ENCODE results near the gene ZMAT5. TPM values are rescaled to one million over a fixed set of nuclear protein-coding genes. Genes with fewer than 3 reads are reported as not detected.
A peak's percentile ranks its signal among the peaks of the same experiment; 100 is the strongest.

The ZMAT5 gene
- total and polyA plus RNA-seq, 2 of the 13 experiments (the other 11 are each of a cell fraction or from before 2014, with no cell fraction given): 20.7 to 27.8 TPM

GRCh38 chr22:29799217-29799680 is 32.4 kb upstream of the ZMAT5 start (continued):
- TF ChIP-seq RARG (CRISPR knock-in tag; IDR thresholded peaks at IDR 0.05; ENCODE audit: low read depth): no peak
- TF ChIP-seq WIZ (CRISPR knock-in tag; IDR thresholded peaks at IDR 0.05): no peak
- TF ChIP-seq KDM5A (IDR thresholded peaks at IDR 0.05; ENCODE audit: borderline replicate concordance, low read length): no peak
- TF ChIP-seq AGO1 (IDR thresholded peaks at IDR 0.05; ENCODE audit: low read depth, low read length, poor library complexity, severe bottlenecking): no peak
- no peak for TF ChIP-seq KLF13 (CRISPR knock-in tag; IDR thresholded peaks at IDR 0.05)
- TF ChIP-seq CTCF (CRISPR knock-in tag; IDR thresholded peaks at IDR 0.05): 0 out of 2 replicates have a peak, but pooled peaks have one; percentile 26
- no peak for TF ChIP-seq ZNF318 (CRISPR knock-in tag; IDR thresholded peaks at IDR 0.05)
- TF ChIP-seq ZNF549 (CRISPR knock-in tag; IDR thresholded peaks at IDR 0.05): no peak
- no peak for TF ChIP-seq TIGD3 (CRISPR knock-in tag; IDR thresholded peaks at IDR 0.05; ENCODE audit: borderline replicate concordance)
- peak; percentile 27; the same call in 1 of the 2 replicates for TF ChIP-seq GATA4 (IDR thresholded peaks at IDR 0.05; ENCODE audit: borderline replicate concordance, low read depth)
- TF ChIP-seq PRDM10 (CRISPR knock-in tag; IDR thresholded peaks at IDR 0.05; ENCODE audit: low read depth): no peak
- TF ChIP-seq ZNF570 (CRISPR knock-in tag; IDR thresholded peaks at IDR 0.05; ENCODE audit: borderline replicate concordance): no peak
